GM19455 (cell line): Measurements from ENCODE around the gene LAPTM4A.
"Not testable (repeated sequence)": the region's sequence is repeated elsewhere in the genome, so short reads cannot be mapped to it uniquely, and the experiment has no call there.

ENCODE experiments used
- ATAC-seq: cut with Tn5 transposase; IDR thresholded peaks from one replicate; pipeline ENCODE4 v1.9.1; 2021; ENCODE audit not compliant: unreplicated experiment

Gene LAPTM4A

GRCh38 chr2:20077411-20077940, 26.0 kb upstream of the LAPTM4A start:
- no peak for ATAC-seq

- ATAC-seq, result no peak
Observed at GRCh38 chr2:20076757-20077156, 25.3 kb upstream of the LAPTM4A start.

- ATAC-seq, result no peak
Observed at GRCh38 chr2:20074901-20075300, 23.5 kb upstream of the LAPTM4A start.

GRCh38 chr2:20074046-20074648, 22.7 kb upstream of the LAPTM4A start:
- not testable (repeated sequence) for ATAC-seq

- ATAC-seq, result no peak
Observed at GRCh38 chr2:20073460-20073859, 22.0 kb upstream of the LAPTM4A start.

- no peak for ATAC-seq
Observed at GRCh38 chr2:20072436-20073158, 21.2 kb upstream of the LAPTM4A start.

GRCh38 chr2:20071397-20072383, 20.3 kb upstream of the LAPTM4A start:
- ATAC-seq, result no peak

GRCh38 chr2:20069756-20070155, 18.3 kb upstream of the LAPTM4A start:
- ATAC-seq, result no peak

GRCh38 chr2:20067992-20068584, 16.7 kb upstream of the LAPTM4A start:
- ATAC-seq, result no peak

- no peak for ATAC-seq
Observed at GRCh38 chr2:20065885-20066602, 14.6 kb upstream of the LAPTM4A start.

GRCh38 chr2:20064841-20065240, 13.4 kb upstream of the LAPTM4A start:
- no peak for ATAC-seq

- ATAC-seq, result no peak
Observed at GRCh38 chr2:20064421-20064820, 13.0 kb upstream of the LAPTM4A start.

GRCh38 chr2:20062615-20063545, 11.5 kb upstream of the LAPTM4A start:
- no peak for ATAC-seq

GRCh38 chr2:20061940-20062339, 10.5 kb upstream of the LAPTM4A start:
- no peak for ATAC-seq

GRCh38 chr2:20061476-20061875, 10.0 kb upstream of the LAPTM4A start:
- ATAC-seq, result no peak

- no peak for ATAC-seq
Observed at GRCh38 chr2:20060106-20060505, 8.7 kb upstream of the LAPTM4A start.

- ATAC-seq, result no peak
Observed at GRCh38 chr2:20057268-20057667, 5.8 kb upstream of the LAPTM4A start.

GRCh38 chr2:20054931-20055330, 3.5 kb upstream of the LAPTM4A start:
- no peak for ATAC-seq

GRCh38 chr2:20054119-20054518, 2.7 kb upstream of the LAPTM4A start:
- ATAC-seq, result no peak
